Fibroblast of skin of right biceps (primary cell): Measurements from ENCODE around the gene TMEM178B.

Experiments
- DNase-seq: peaks from one replicate; pipeline ENCODE4 v3.0.0-alpha.2; 2013

Gene TMEM178B

DNA sequence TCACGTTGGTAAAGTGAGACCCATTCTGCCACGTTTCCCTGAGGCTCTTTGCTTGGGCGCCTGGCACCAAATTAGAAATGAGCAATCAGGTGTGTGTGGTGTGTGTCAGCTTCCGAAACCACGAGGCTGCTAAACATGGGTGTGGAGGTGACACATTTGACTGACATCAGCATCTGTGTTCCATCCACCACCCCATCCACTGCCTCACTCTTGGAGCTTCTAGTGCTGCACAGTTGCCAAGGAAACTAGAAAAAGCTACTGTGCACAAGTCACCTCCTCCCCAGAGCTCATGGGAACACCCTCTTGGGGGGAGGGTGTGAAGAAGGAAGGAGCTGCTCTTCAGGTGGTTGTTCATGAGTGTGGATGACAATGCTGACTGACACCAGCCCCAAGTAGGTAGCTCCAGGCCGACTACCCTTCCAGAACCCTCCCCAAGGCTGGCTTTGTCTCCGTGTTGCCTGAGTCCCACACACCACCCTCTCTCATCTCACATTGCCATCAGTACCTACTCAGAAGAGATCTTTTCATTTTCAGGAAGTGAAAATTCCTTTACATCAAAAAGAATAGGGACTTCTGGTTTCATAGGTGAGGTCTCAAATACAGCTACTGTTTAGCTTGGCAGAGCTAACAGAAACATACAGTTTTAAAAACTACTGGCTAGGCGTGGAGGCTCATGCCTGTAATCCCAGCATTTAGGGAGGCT is 152.2 kb downstream of the TMEM178B start:
- no peak for DNase-seq

DNA sequence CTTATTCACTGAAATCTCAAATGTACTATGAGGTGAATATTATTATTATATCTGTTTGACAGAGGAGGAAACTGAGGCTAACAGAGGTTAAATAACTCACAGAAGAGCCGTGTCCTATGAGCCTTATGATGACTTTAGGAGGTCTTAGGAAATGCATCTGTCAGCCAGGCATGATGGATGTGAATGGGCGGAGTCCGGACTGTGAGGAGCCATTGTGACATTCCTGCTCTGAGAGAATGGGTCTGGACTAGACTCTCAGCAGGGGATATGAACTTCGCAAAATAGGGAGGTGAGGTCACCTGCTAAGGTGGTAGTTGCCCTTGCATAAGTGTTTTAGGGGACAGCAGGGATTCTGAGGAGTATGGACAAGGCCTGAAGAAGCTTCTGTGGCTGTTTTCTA is 153.6 kb downstream of the TMEM178B start:
- no peak for DNase-seq

DNA sequence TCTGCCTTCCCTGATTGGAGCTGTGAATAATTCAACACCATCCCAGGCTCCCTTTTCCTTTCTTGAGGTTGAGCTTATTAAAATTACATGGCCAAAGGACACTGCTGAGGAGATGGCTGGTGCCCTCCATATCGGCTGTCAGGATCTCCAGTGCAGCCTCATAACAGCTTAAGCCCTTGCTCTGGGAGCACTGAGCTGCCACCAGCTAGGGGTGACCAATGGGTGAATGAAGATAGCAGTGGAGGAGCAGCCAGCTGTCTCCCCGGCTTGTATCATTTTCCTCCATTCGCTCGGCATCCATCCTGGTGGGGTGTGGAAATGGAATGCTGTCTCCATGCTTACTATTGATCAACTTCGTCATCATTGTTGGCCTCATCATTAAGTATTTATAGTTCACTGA is 154.6 kb downstream of the TMEM178B start:
- no peak for DNase-seq

DNA sequence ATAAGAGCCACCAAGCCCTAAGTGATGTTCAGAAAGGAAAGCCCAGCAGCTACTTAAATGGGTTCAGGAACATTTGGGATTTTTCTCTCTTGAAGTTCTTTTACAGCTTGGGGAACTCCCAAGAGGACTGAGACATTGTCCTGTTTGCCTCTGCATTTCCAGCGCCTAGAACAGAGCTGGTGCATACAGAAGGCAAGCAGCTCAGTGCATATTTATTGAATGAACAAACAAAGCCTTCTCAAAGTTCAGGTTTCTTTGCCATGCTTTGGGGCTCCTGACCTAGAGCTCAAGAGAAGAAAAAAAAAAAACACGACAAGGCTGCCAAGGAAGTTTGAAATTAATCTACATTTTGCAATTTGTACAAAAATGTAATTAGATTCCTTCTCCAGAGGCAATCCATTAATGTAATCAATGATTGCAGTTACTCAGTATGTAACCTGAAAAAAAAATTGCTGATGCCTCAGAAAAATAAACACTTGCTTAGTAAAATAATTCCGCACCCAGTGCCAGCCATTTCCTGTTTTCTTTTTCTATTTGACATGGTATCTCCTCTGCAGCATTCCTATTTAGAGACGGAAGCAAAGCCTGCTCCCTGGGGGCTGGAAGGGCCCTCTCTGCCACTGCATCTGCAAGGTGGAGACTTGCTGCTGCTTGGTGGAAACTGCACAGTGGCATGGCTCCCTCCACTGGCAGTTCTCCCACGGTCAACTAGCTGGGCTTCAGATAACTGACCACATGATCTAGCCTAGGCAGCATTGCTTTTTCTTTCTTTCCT is 157.3 kb downstream of the TMEM178B start:
- DNase-seq = no peak

DNA sequence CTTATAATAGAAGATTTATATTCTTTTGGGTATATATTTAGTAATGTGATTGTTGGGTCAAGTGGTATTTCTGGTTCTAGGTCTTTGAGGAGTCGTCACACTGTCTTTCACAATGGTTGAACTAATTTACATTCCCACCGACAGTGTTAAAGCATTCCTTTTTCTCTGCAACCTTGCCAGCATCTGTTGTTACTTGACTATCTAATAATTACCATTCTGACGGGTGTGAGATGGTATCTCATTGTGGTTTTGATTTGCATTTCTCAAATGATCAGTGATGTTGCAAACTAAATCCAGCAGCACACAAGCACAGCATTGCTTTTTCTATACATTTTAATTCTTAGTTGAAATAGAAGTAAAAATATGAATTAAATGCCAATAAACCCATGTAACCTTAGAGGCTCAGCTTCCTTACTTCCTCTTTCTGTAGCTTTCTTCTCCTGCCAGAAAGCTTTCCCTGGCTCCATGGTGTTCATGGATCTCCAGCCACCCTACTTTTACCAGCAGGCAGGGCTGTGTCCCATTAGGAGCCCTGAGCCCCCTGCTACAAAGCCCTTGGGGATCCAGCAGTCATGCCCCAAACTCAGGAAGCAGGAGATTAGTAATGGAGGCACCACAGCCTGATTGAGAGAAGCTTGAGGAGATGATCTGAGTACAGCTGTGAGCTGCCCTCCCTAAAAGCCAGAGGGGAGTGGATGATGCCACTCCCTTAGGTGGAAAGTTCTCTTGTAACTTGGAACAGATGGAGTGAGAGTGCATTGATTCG is 158.6 kb downstream of the TMEM178B start:
- no peak for DNase-seq

DNA sequence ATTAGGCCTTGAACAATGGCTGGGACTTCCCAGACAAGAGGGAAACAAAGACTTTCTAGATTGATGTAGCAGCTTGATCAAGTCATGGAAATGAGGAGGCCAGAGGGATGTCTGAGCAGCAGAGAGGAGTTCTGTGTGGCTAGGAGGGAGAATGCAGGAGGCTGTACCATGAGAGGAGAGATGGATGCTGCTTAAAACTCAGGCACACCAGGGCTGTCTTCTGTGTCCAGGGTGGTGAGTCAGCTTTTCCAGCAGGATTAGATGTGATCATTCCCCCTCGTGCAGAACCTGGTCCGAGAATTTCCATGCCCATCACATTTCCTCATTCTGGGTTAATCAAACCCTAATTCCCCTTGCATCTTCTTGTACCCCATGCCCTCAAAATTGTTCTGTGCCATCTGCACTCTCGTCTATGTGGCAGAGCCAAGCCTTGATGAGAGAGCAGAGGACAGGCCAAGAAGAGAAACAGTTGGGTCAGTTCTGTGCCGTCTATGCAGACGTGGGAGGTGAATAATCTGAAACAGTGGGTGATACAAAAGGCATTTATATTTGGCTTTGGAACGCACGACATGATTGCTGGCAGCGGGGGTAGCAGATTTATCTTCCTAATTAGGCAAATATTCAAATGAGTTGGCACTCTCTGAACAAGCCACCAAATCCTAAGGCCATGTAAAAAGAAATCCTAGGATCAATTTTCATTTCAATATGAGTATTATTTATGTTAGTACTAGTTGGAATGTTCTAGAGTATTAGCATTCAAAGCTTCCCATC is 160.7 kb downstream of the TMEM178B start:
- DNase-seq = no peak

DNA sequence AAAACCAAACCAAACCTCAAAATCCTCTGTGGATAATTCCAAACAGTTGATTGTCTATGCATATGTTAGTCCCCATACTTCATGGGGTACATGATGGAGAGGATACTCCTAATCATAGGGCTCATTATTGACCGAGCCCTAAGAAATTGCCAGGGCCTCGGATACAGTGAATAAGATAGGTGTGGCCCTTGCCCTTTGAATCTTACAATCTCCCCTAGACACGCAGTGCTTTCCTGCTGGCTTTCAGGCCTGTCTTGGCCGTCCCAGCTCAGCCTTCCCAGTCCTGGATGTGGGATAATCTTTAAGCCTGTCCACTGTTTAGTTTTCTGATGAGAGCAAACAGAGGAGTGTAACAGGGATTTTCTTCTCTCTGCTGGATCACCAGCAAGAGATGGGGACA is 161.8 kb downstream of the TMEM178B start:
- no peak for DNase-seq

DNA sequence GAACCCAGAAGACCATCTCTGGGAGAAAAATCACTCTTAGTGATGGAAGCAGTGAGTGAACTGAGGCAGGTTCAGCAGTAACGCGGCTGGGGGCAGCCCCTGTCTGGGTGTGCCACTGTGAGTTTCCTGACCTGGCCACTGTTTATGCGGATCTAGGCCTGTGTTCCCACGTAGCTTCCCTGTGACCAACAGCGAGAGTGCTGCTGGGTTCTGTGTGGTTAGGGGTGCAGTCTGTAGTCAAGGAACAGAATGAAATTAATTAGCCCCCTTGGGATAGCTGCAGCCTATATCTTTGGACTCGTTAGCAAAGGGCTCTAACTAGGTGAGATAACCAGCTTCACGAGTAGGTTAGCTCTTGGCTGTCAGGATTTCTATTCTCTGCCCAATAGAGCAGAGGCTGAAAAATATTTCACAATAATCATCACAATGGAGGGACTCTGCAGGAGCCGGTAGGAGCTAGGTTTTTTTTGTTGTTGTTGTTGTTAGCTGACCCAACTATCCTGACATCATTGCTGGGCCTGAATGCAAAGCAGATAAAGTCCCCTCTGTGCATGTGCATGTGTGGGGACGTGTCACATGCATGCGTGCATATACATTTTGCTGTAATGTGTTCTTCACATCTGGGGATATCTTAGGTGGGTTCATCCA is 164.9 kb downstream of the TMEM178B start:
- DNase-seq = no peak

DNA sequence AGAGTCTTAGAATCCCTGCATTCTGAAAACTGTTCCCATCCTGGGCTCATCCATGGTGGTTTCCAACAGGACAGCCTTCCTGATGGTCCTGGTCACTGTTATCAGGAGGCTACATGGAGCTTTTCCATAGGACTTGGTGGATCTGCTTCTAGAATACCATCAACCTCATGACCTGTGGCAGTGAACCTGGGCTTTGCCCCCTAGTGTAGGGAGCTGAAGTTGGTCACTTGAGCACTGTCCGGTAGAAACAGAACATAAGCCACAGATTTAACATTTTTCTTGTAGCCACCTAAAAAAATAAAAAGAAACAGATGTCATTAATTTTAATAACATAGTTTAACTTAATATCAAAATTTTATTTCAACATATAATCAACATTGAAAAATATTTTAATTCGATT is 165.8 kb downstream of the TMEM178B start:
- no peak for DNase-seq

DNA sequence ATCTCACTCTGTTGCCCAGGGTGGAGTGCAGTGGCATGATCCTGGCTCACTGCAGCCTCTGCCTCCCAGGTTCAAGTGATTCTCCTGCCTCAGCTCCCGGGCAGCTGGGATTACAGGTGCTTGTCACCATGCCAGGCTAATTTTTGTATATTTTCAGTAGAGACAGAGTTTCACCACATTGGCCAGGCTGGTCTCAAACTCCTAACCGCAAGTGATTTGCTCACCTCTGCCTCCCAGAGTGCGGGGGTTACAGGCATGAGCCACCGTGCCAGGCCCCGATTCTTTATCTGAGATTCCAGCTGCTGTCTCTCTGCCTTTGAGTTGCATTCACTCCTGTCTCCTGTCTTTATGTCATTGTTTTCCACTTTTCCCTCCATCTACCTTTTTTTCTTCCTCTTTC is 168.7 kb downstream of the TMEM178B start:
- DNase-seq = no peak

DNA sequence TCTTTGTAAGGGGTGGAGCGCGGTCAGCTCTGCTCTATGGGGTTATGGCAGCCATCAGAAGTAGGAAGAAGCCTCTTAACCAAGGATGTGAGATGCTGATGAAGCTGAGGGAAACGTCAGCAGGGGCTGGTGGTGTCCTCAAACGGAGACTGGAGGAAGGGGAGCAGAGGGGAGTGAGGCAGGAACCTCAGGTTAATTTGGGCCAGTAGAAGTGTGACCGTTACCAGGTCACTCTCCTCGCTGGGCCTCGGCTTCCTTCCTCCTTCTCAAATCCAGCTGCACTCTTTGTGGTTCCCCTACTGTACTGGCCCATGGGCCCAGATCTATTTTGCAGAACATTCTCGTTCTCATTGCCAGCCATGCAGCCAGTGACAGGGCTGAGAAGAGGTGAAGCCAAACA is 169.5 kb downstream of the TMEM178B start:
- no peak for DNase-seq

DNA sequence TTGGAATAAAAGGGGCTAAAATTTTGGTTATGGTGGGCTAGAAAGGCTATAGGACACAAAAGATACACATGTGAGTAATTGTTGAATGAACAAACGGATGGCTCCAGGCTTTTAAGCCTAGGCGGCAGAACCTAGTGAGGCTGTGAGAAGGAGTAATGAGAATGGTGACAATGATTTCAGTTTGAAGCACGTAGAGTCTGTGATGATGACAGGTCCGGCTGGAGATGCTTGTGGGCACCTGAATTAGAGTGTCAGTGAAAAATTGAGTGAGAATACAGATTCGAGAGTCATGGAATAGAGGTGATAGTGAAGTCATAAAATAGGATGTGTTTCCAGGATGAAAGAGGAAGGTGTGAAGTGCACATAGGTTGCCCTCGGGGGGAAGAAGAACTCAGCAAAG is 170.6 kb downstream of the TMEM178B start:
- DNase-seq = no peak

DNA sequence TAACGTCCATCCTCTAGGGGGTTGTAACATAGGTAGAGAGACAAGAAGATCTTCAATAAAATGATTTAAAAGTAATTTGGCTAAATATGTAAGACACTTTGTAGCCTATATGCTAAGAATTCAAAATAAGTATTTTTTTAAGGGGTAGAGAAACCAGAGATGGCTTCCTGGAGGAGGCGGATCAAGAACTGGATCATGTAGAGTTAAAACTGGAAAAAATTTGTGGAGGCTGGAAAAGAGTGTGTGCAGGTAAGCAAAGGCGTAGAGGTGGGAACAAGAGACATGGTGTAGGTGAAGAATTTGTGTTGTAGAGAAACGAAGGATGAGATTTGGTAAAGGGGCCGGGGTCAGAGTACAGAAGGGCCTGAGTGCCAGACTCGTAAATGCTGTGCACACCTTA is 172.6 kb downstream of the TMEM178B start:
- no peak for DNase-seq

DNA sequence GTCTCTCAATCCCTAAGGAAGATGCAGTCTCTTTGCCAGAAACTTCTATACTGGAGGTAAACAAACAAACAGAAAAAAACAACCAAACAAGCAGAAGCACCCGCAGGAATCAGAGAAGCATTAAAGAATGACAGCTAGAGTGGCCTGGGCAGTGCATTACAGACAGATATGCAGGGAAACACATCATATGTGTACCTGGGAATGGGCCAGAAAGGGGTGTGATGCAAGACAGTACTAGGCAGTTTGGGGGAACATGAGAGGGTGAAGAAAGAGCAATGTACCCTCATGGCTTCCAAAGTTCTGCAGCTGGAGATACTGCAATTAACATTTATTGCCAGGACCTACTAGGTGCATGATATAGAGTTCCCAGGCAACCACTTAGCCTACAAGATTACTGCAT is 177.3 kb downstream of the TMEM178B start:
- DNase-seq = no peak

DNA sequence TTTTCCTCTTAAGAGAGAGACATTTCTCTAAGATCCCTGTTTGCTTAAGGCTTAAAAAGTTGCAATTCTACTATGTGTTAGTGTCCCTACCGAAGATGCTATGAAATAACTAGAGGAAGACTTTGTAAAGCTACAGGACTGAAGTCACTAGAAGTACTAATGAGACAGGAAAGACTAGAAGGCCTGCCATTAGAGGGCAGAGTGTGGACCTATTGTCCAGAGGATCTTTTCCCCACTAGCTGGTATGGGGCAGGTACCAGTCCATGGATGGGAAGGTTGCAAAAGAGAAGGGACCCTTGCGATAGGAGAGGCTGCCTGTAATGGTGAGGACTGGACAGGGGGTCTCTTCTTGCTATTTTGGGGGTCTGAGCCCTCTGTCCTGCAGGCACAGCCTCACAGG is 178.1 kb downstream of the TMEM178B start:
- no peak for DNase-seq

DNA sequence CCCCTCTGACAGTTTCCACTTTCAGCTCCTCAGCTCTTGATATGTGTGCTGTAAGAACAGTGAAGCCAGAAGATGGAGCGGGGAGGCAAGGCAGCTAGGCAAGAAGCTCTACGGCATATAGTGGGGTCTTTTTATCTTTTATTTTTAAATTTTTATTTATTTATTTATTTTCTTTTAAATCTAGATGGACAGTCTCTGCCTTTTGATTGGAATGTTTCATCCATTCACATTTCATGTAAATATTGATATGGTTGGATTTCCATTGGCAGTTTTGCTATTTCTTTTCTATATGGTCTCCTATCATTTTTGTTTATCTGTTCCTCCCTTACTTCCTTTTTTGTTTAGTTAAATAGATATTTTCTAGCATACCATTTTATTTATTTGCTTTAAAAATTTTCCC is 183.7 kb downstream of the TMEM178B start:
- DNase-seq = no peak

DNA sequence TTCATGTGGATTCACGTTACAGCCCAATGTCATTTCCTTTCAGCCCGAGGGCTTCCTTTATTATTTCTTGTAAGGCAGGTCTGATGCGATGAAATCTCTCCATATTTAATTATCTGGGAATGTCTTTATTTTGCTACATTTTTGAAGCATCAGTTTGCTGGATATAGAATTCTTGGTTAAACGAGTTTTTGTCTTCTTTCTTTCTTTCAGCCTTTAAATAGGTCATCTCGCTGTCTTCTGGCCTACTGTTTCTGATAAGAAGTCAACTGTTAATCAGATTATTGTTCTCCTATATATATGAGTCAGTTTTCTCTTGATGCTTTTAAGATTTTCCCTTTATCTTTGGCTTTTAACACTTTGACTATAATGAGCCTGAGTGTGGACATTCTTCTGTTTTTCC is 184.7 kb downstream of the TMEM178B start:
- no peak for DNase-seq

DNA sequence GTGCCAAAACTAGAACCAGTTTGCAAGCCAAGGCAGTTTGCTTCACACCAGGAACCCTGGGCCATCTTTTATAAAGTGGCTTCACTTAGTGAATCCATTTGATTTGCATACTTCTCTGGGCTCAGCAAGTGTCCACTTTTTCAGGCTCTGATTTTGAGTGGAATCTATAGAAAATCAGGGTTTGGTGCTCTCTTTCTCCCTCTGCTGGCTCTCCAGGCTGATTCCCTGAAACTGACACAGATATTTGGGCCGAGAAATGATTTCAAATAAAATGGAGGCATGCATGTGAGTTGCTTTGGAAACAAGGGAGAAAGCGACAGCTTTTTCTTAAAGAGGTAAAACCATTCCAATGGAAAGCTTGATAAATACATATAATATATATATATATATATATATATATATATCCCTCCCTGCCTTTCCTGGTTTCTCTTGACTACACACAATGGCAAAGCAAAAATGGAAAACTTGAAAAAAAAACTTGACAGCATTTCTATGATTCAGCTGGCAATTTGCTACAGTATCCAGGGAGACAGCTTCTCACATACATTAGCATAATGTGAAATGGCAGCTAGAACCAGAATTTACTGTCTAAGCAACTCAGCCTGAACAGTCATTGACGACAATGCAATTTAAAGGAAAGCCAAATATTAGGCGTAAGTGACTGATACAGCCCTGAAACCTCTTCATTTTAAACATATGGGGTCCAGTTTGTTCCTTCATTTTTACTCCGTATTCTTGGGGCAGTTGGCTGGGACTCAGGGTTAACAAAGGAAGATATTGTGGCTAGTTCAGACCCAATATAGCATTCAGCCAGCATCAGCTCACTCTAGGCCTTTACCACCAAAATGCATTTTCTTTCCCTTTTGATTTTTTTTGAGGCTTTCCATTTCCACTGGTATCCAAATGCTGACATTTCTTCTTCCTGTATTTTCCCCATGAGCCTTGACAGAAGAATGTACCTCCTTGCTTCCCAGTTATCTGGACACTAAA is 188.5 kb downstream of the TMEM178B start:
- DNase-seq = no peak

DNA sequence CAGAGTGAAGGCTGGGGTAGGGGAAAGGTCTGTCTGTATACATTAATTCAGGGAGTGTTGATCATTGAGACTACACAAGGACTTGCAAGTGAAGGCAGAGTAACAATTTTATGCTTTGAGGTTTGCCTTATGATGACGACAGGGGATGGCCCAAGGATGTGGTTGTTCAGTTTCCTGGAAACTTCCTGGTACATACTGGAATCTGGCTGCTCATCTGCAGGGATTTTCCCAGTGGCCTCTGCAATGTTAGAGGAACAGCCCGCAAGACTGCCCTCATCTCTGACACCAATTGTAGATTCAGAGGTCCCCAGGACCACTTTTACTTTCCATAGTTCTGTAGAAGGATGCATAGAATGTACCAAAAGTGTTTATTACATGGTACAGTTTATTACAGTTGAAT is 189.6 kb downstream of the TMEM178B start:
- DNase-seq = no peak

DNA sequence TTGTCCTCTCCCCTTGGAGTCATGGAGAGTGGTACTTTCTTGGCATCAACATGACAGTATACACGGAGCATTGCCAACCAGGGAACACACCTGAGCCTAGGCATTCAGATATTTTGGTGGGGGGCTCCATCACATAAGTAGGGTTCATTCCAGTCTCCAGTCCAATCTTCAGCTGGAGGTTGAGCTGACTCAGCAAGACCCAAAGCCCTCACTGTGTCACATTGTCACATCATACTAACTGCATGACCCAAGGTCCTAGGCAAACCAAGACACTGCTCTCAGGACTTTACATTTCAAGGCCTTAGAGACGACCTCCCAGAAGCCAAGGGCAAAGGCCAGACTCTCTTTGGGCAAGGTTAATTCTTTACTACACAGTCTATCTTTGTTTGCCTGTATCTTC is 190.1 kb downstream of the TMEM178B start:
- DNase-seq = no peak

DNA sequence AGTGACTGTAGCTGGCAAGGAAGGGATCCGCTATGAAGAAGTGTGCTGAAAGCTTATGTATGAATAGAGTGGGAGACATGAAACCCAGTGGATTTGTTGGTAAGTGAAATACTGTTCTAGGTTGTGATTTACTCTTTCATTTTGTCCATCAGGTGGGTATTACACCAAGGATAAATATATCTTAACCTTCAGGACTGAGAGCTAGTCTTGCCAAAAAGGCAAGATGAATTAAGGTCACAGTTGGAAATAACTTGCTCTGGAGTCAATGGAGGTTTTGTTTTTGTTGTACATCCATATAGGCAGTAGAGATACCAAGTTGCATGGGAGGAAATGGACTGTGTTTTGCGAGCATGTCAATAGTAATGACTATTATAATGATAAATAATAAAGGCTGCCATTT is 190.6 kb downstream of the TMEM178B start:
- DNase-seq = no peak
